NK-92 (cell line): ENCODE results near the gene MSANTD1.
A peak's percentile ranks its signal among the peaks of the same experiment; 100 is the strongest.

Source experiments
- DNase-seq: peaks from one replicate; lab custom pipeline; 2025; ENCODE audit not compliant: unreplicated experiment; lab: John Stamatoyannopoulos, UW

Gene MSANTD1

DNA sequence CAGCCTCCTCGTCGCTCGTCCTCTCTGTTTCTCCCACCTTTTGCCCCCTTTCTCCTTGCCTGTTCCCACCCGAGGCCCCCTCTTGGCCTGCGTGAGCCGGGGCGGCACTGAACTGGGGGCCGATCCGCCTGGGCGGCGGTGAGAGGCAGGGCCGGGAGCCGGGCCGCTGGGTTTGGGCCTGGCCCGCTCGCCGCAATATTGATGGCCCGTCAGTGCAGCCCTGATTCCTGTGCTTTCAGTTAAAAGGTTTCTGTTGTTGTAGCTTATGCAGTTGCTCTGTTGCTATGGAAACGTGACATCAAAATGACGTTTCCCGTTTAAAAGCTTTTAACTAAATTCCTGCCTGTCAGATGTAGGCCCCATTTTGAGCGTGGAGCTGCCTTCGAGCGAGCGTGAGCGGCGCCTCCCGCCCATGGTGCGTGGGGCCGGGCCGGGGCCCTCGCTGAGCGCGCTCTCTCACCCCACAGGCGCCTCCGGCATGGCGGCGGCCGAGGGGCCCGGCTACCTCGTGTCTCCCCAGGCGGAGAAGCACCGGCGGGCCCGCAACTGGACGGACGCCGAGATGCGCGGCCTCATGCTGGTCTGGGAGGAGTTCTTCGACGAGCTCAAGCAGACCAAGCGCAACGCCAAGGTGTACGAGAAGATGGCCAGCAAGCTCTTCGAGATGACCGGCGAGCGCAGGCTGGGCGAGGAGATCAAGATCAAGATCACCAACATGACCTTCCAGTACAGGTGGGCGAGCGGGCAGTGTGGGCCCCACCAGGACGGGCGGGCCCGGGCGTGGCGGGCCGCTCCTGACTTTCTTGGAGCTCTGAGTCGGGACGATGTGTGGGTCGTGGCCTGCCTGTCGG lies at the start of gene MSANTD1:
TSS of gene MSANTD1 (plus strand) at position 349 of the 851 bp plus-strand sequence. CDS start at position 413, 64 bp downstream.
- no peak for DNase-seq

DNA sequence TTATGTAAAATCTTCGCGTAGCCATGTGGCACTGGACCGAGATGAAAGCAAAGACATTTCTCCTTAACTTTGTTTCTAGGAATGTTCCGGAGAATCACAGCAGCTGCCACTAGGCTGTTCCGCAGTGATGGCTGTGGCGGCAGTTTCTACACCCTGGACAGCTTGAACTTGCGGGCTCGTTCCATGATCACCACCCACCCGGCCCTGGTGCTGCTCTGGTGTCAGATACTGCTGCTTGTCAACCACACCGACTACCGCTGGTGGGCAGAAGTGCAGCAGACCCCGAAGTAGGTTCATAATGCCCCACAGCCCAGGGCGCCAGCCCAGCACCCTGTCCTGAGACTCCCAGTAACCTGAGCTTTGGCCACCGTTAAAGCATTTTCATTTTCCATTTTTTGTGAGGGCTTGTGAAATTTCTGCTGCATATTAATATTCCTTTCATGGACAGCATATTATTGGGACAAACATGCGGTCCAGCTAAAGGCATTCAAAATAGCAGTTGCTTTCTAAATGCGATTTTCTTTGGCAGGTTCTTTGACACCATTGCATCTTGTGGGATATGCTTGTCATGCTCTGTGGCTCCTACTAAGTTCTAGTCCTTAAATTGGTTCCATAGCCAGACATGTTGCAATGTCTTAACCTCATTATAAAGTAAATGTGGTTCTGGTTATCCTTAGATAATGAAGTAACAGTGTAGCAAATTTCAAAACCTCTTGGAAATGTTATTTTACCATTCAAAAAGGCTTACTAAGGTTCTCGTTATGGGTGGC lies 49.1 kb upstream of the MSANTD1 start:
- DNase-seq, result no peak

DNA sequence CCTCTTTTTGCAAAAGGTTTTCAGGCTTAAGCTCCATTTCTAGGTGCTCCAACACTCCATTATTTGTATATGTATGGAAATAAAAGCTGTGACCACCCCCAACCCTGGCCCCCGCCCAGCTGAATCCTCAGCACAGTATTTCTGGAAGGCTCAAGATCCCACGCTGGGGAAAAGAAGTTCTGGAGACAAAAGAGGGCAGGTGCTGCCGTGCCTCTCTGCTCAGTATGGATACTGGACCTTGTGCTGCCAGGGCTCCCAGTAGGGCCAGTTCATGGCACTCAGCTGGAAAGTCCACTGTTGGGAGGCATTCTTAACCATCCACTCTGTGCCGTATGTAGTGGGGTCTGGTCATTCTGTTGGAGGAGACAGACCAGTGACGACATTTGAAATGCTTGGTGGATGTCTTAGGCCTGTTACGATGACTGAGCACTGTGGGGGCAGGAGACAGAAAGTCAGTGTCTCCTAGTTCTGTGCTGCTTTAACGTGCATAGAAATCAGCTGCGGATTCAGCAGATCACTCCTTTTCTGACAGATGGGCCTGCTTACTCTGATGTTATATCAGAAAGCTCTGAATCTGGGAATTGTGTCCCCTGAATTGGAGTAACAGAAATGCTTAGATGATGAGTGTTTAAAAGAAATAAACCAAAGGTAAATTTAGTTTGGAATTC lies 48.4 kb upstream of the MSANTD1 start:
- no peak for DNase-seq

DNA sequence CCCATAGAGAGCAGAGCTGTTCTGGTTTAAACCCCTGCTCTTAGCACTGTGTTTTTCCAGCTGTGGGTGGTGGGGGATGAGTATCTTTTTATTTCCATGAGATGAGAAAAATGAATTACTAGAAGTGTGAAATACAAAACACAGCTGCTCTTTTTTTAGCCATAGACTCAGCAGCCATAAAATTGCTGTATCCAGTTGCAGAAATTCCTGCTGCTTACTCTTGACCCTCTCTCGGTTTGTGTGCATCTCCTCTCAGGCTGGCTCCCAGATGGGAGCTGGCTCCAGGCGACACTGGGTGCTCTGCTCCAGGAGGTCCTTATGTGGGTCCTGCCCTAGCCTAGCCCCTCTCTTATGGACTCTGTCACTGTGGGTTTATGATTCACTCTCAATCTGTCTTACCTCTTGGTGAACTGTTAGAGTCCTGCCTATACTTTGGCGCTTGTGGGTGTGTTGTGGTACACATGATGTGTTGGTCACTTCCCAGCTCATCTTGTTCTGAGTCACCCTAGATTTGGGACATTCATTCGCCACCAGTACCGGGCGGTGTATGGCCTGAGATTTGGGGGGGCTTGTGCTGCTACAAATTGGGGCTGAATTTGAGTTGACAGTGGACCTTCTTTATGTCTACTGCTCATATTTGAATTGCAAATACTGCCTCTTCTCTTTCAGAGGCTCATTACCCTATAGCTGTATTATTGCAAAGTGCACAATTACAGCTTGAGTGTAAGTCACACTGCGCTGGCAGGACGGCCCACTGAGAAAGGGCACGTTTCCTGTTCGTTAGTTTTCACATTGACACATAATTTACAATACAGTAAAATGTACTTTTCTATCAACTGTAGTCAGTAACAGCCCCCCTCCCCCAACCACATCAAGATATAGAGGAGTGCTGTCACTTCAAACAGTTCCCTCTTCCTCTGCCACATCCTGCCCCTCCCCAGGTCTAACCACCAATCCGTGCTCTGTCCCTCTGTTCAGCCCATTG lies 46.9 kb upstream of the MSANTD1 start:
- peak; percentile 27 for DNase-seq

DNA sequence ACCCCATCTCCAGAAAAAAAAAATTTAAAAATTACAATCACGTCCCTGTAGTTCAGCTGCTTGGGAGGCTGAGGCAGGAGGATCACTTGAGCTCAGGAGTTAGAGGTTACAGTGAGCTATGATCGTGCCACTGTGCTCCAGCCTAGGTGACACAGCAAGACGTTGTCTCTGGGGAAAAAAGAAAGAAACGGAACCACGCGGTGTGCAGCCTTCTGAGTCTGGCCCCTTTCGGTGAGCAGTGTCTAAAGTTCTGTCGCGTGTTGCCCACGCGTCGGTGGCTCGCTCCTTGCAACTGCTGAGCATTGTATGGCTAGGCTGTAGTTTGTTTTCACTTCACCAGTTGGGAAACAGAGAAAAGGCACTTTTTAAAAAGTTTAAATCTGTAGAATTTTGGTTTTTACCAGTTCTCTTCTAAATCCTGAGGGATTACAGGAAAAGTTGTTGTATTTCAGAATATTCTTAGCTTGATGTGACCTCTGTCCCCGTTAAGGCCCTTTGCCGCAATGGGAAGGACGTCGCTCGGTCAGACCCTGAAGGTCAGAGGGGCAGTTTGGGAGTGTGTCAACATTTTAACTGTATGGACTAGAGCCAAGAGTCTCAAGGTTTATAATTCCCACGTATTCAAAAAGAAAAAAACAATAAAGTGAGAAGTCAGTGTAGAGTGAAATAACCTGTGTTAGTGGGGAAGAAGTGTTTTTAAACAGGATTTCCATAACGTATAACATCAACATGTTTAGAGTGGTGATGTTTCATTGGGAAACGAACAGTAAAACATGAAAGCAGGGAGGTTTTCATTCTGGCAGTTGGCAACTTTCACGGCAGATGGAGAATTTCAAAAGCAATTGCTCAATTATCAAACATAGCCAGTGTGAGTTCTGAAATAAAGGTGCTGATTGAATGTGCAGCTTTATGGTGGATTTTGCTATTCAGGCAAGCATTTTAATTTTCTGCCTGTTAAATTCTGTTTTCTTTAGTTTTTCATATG lies 45.8 kb upstream of the MSANTD1 start:
- no peak for DNase-seq

DNA sequence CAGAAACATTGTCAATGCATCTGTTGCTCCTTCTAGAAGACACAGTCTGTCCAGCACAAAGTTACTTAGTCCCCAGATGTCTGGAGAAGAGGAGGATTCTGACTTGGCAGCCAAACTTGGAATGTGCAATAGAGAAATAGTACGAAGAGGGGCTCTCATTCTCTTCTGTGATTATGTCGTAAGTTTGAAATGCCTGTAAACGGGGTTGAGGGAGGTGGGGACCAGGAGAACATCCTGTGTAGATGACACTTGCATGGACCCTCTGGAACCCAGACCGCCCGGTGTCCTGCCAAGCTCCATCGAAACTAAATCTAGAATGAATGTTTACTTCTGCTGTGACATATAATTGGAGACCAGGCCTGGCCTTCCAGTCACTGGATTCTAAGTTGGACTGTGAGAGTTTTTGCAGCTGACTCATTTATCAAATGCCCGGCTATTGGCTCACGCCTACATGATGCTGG lies 45.0 kb upstream of the MSANTD1 start:
- DNase-seq, result no peak

DNA sequence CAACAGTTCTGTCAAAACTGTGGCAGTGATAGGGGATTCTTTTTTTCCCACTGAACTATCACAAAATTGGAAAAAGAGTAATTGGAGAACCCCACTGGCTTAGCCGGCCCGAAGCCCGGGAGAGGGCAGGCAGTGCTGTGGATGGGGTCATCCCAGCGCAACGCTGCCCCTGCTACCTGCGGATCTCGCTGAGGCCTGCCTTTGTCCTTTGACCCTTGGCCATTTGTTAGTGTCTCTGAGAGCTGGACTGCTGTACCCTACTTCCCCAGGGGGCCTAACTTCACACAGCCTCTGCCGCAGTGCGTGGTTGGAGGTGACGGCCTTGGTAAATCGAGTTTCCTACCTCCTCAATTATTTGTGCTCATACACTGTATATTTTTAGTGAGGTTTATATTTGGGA lies 43.0 kb upstream of the MSANTD1 start:
- DNase-seq, result no peak

DNA sequence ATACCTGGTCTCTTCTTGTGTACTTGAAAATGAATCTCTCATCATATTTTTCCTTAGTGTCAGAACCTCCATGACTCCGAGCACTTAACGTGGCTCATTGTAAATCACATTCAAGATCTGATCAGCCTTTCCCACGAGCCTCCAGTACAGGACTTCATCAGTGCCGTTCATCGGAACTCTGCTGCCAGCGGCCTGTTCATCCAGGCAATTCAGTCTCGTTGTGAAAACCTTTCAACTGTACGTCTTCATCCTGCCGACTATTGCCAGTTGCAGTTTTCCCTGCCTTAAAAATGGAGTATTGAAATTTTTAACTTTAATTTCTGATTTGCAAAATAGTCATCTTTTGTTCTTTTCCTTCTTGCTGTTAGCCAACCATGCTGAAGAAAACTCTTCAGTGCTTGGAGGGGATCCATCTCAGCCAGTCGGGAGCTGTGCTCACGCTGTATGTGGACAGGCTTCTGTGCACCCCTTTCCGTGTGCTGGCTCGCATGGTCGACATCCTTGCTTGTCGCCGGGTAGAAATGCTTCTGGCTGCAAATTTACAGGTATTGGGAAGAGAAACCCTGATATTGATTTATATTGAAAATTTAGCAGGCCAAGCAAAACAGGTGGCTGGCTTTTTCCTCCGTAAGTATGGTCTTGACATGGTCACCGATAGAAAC lies 42.4 kb upstream of the MSANTD1 start:
- DNase-seq, result no peak

DNA sequence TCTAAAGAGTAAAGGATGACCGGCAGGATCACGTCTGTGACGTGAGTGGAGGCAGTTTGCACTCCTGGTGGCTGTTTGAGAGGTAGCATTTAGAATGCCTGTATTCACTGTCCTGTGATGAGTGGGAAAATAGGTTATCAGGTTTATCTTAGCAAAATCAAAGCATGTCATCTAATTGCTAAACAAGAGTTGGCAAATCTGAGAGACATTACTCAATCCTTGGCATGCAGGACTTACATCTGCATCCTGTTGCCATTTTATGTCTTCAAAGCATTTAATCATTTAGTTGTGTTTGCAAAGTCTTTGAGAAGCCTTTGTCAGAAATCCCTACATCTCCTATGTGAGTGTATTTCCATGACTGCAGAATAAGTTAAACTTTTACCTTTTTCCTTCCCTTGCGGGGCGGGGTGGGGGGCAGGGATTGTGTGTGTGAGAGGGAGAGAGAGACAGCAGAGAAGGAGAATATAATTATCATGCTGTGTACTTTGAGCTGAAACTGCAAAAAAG lies 41.4 kb upstream of the MSANTD1 start:
- no peak for DNase-seq

DNA sequence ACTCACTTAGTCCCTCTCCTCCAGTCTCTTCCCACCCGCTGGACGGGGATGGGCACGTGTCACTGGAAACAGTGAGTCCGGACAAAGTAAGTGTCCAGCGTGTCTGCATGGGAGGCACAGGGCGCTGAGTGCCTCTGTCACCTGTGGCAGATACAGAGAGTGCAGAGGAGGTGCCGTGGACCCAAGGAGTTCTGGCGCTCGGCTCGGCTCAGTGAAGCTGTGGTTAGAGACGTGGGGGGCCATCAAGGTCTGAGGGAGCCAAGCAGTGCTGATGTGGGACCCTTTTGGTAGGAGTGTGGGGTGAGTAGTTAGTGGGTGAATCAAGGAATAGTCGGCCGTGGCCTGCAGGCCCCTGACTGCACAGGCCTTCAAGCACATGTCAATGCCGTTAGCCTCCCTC lies 40.1 kb upstream of the MSANTD1 start:
- no peak for DNase-seq

DNA sequence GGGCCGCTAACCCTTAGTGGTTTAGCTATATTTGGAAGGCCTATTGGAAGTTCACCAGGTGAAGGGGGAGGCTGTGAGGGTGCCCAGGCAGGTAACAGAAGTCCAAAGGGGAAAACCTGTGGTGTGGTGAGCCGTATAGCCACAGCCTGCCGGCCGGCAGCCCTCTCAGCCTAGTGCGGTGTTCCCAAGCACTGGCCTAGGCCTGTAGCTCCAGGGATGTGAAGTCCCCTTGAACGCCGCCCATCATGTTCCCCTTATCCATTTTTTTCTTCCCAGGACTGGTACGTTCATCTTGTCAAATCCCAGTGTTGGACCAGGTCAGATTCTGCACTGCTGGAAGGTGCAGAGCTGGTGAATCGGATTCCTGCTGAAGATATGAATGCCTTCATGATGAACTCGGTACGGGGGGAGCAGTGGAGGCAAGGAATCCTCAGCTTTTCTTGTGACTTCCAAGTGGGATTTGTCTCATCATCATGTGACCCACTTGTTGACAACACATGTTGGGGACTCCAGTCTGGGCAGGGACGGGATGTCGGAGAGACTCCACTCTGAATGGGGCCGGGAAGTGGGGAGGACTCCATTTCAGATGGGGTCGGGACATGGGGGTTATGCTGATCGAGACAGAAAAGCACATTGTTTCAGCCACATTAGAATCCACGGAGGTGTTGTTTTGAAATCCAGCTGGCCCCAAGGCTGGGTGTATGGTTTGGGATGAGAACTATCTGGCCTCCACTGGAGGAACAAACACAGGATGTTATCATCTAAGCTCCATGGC lies 39.2 kb upstream of the MSANTD1 start:
- no peak for DNase-seq

DNA sequence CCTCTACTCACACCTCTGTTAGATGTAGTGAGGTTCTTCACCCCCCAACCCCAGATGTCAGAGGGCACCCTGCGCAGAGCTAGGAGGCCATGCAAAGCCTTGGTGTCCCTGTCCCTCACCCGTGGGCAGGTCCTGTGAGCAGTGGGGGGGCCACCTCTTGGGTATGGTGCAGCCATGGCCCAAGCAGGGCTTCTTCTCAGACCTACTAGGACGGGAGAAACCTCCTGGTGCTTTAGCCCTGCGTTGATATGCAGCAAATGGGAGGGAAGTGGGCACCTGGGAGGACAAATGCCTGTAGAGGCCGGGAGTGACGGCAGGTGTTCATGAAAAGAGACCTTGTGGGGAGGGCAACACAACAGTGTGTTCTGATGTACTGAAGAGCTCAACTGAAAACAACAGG lies 38.5 kb upstream of the MSANTD1 start:
- no peak for DNase-seq

DNA sequence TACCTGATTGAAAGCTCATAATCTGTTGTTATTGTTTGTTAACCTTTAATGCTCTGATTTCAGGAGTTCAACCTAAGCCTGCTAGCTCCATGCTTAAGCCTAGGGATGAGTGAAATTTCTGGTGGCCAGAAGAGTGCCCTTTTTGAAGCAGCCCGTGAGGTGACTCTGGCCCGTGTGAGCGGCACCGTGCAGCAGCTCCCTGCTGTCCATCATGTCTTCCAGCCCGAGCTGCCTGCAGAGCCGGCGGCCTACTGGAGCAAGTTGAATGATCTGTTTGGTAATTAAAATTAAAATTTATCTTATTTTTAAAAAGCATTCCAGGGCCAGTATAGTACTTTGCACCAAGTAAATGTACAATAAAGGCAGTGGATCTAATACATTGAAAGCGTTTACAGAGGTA lies 37.1 kb upstream of the MSANTD1 start:
- DNase-seq, result no peak

DNA sequence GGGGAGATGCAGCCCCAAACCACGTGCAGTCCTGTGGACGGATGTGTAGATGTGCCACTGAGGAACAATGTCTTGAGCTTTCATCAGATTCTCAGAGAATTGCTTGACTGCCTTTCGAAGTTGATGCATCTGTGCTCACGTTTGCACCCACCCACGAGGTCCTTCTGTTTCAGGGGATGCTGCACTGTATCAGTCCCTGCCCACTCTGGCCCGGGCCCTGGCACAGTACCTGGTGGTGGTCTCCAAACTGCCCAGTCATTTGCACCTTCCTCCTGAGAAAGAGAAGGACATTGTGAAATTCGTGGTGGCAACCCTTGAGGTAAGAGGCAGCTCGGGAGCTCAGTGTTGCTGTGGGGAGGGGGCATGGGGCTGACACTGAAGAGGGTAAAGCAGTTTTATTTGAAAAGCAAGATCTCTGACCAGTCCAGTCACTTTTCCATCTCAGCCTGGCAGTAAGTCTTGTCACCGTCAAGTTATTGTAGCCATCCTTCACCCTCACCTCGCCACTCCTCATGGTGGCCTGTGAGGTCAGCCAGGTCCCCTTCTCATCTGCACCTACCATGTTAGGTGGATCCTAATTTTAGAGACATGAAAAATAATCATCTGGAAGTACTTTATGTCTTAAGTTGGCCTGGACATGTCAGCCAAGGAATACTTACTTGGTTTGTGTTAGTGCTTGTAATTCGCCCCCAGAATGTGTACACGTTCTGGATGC lies 36.4 kb upstream of the MSANTD1 start:
- DNase-seq, result no peak

DNA sequence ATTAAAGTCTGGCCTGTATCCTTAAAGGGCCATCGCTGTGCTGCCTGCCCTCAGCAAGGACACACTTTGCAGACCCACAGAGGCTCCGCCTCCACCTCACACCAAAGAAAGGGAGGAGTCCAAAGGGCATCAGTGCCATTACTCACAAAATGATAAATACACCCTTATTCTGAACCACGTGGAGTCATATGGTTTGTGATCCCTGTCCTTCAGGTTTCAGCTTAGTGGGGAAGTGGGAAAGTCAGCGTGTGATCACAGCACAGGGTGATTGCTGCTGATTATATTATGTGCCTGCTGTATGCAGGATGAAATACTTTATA lies 35.9 kb upstream of the MSANTD1 start:
- DNase-seq, result no peak

DNA sequence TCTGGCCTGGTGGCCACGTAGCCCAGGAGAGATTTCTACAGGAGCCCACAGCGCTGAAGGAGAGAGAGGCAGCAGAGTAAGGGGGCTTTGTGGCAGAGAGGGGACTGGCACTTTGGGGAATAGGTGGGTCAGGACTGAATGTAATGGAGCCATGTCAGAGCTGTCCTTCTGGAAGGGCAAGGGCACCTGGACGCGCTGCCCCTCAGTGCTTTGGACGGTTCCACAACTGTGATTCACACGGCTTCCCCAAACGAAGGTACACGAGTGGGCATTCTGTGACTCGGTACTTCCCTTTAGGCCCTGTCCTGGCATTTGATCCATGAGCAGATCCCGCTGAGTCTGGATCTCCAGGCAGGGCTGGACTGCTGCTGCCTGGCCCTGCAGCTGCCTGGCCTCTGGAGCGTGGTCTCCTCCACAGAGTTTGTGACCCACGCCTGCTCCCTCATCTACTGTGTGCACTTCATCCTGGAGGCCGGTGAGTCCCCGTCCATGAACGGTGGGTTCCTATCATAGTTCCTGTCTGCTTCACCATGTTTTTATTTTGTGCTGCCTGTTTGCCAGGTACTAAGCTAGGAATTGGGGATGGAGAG lies 35.2 kb upstream of the MSANTD1 start:
- no peak for DNase-seq

DNA sequence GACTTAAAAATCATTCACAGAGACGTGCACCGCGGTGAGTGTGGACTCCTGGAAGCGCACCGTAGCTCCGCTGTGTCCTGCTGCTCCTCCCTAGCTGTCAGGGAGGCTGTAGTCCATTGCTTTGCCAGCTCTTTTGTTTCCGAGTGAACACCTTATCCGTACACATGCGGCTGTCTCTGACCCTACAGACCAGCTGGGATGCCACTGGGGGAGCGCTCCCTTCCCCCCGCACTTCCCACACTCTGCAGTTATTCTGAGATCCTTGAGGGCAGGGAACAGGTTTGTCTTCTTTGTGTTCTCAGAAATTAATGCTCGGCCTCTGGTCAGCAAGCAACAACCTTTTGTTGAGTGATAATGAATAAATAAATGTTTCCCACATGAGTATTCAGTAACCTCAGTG lies 33.7 kb upstream of the MSANTD1 start:
- DNase-seq, result no peak
